ENCODE measurements around the gene UROS. TPM values are rescaled to one million over a fixed set of nuclear protein-coding genes. Genes with fewer than 3 reads are reported as not detected.

Gene UROS
- total and polyA plus RNA-seq, 8 donors = 8.2 to 60.9 (median 22.5) TPM

- Histone ChIP-seq H3K9me3 (no peaks in the 10 kb centered on the region), H3K36me3 (peaks cover 27 to 91% (median 85%) of the 10 kb centered on the region in 4 donors), H3K4me1 (no peaks in the 10 kb centered on the region), H3K4me3 (no peak overlapping the region), H3K27me3 (no peaks in the 10 kb centered on the region), H3K27ac (no peak overlapping the region)
- intact Hi-C loops (cut with DNase I; ENCODE audit: low total_unique reads) = no loop called here
- peak in 1 of 2 donors; percentile 26 for DNase-seq
- TF ChIP-seq POLR2A (IDR thresholded peaks at IDR 0.05) (no peak), POLR2AphosphoS5 (IDR thresholded peaks at IDR 0.05) (no peak), EP300 (IDR thresholded peaks at IDR 0.05) (no peak), CTCF (IDR thresholded peaks at IDR 0.05) (no peak)
- WGBS, 5 donors = 86 to 96% (median 91%) methylated on average over 1 of the region's 1 CpG
Observed at GRCh38 chr10:125811251-125811650, 11.8 kb downstream of the UROS start.

DNA sequence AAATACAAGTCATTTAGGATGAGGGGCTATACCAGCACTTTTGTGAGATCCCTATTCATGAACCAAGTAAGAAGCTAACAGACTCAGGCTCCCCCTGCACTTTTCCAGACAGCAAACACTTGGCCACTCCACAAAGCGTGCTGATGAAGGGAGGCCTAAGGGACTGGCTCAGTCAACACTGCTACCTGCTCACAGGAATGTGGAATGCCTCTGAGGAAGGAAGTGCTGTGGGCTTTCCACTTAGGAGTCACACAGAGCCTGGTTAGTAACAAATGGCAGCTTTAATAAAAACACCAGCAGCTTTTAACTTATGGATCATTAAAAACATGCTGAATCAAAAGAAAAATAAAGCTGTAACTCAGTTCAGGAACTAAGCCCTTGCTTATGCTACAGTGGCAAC lies 15.0 kb downstream of the UROS start:
- Histone ChIP-seq H3K27me3 (no peaks in the 10 kb centered on the region), H3K4me1 (no peaks in the 10 kb centered on the region), H3K27ac (no peak overlapping the region), H3K4me3 (no peak overlapping the region), H3K36me3 (peaks cover 12 to 91% (median 81%) of the 10 kb centered on the region in 4 donors), H3K9me3 (no peaks in the 10 kb centered on the region)
- intact Hi-C loops (cut with DNase I; ENCODE audit: low total_unique reads) = no loop called here
- 80 to 100% (median 86%) methylated on average over 1 of the region's 1 CpG for WGBS, 5 donors
- TF ChIP-seq CTCF (IDR thresholded peaks at IDR 0.05) (no peak), POLR2AphosphoS5 (IDR thresholded peaks at IDR 0.05) (no peak), POLR2A (IDR thresholded peaks at IDR 0.05) (no peak), EP300 (IDR thresholded peaks at IDR 0.05) (no peak)
- DNase-seq = no peak

DNA sequence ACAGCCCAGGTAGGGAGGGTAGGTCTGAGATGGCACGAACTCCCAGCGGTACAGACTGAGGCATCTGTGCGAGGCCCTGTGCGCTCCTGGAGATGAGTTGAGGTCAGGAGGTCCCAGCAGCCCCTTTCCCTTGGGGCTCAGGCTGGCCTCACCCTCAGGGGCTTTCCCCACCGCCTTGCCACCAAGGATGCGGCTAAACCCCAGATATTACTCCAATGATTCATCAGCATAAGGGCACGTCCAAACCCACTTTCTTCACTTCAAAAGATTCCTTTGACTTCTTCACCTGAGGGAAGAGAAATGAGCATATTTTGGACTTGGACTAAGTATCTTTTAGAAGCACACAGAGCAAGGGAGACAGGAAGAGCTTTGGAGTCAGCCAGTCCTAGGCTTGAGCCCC lies 20.3 kb downstream of the UROS start:
- Histone ChIP-seq H3K4me1 (no peaks in the 10 kb centered on the region), H3K9me3 (no peaks in the 10 kb centered on the region), H3K36me3 (peaks cover 12 to 98% (median 85%) of the 10 kb centered on the region in 4 donors), H3K4me3 (no peak overlapping the region), H3K27ac (no peak overlapping the region), H3K27me3 (no peaks in the 10 kb centered on the region)
- WGBS, 5 donors = 86 to 97% (median 91%) methylated on average over 7 of the region's 7 CpGs
- no peak for DNase-seq
- intact Hi-C loops (cut with DNase I; ENCODE audit: low total_unique reads) = no loop called here
- TF ChIP-seq CTCF (IDR thresholded peaks at IDR 0.05) (no peak), EP300 (IDR thresholded peaks at IDR 0.05) (no peak), POLR2A (IDR thresholded peaks at IDR 0.05) (no peak), POLR2AphosphoS5 (IDR thresholded peaks at IDR 0.05) (no peak)

GRCh38 chr10:125802131-125802530 lies 20.9 kb downstream of the UROS start:
- no peaks in the 10 kb centered on the region for H3K4me1 ChIP-seq
- no peak for TF ChIP-seq POLR2A (IDR thresholded peaks at IDR 0.05)
- no peak for TF ChIP-seq EP300 (IDR thresholded peaks at IDR 0.05)
- TF ChIP-seq POLR2AphosphoS5 (IDR thresholded peaks at IDR 0.05) = no peak
- no peak for TF ChIP-seq CTCF (IDR thresholded peaks at IDR 0.05)
- intact Hi-C loops (cut with DNase I; ENCODE audit: low total_unique reads) = no loop called here
- H3K36me3 ChIP-seq = peaks cover 10 to 98% (median 85%) of the 10 kb centered on the region in 4 donors
- H3K27ac ChIP-seq = no peak overlapping the region
- DNase-seq = no peak
- H3K27me3 ChIP-seq = no peaks in the 10 kb centered on the region
- no peak overlapping the region for H3K4me3 ChIP-seq
- H3K9me3 ChIP-seq = no peaks in the 10 kb centered on the region
- WGBS, 5 donors = 88 to 94% (median 90%) methylated on average over 5 of the region's 5 CpGs
